D721Med (cell line): ENCODE results near the gene FAM76B.

Experiments used
- DNase-seq: peaks from one replicate; pipeline ENCODE4 v3.0.0; 2011; ENCODE audit warnings: low spot score; ENCODE audit not compliant: insufficient read length
- FAIRE-seq: peaks from 2 replicates; lab custom pipeline; 2011; peaks lifted over from hg19 to GRCh38; lab: Jason Lieb, UNC
- CTCF ChIP-seq: IDR thresholded peaks from 2 replicates; pipeline ENCODE4 v1.5.1; 2012; ENCODE audit warnings: mild to moderate bottlenecking, control low read depth; ENCODE audit not compliant: insufficient read depth; ENCODE audit errors: missing control alignments

FAM76B gene

DNA sequence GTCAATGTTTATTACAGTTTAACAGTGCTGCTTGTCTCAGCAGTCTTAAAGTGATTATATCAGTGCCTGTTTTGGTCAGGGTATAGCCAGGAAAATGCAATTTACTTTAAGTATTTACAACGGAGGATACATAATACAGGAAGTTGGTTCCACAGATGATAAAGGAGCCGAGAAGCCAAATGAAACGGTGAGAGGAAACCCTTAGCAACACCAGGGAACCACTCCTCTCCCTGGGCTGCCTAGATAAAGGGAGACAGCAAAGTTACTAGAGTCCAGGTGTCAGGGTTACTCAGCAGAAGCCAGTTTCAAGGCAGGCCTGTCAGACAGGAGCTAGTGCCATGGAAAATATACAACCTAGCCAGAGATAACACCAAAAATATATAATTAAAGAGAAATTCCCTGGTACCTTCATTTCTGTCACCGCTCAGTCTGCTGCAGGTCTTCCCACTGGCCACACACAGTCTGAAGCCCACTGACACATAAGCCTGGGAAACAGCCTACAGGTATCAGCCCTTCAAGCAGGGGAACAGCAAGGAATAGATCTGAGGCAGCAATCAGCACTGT, 55.5 kb downstream of the FAM76B start:
- TF ChIP-seq CTCF = no peak
- DNase-seq = no peak
- FAIRE-seq = no peak

DNA sequence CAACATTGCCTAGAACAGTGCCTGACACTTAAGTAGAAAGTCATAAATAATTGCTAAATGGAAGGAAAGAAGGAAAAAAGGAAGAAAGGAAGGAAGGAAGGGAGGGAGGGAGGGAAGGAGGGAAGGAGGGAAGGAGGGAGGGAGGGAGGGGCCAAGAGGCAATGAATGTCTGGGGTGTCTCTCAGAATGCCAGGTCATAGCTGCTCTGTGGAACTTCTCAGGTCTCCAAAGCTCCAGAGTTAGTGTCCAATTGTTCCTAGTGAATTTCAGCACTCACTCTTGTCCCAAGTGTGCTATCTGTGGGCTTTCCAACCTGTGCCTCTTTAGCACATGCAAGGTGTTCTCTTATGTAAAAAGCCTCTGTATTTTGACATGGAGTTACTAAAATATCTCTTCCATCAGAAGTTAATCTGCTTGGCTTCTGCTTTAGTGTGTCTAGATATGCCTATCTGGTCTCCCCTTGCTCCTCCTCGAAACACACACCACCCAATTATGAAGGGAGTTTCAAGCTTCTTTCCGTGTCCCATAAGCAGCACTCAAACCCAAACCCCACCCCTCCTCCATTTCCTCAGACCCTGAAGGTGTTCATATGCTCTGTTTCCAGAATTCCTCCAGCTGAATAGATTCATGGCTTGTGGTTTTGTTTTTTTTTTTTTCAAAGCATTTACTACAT, 56.5 kb downstream of the FAM76B start:
- FAIRE-seq = no peak
- DNase-seq = no peak
- TF ChIP-seq CTCF = no peak

DNA sequence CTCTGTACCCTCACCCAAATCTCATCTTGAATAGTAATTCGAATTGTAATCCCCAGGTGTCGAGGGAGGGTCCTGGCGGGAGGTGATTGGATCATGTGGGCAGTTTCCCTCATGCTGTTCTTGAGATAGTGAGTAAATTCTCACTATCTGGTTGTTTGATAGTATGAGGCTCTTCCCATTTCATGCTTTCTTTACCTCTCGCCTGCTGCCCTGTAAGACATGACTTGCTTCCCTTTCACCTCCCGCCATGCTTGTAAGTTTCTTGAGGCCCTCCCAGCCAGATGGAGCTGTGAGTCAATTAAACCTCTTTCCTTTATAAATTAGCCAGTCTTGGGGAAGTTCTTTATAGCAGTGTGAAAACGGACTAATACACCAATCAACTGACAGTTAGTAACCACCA, 60.1 kb downstream of the FAM76B start:
- no peak for TF ChIP-seq CTCF
- FAIRE-seq = no peak
- no peak for DNase-seq

DNA sequence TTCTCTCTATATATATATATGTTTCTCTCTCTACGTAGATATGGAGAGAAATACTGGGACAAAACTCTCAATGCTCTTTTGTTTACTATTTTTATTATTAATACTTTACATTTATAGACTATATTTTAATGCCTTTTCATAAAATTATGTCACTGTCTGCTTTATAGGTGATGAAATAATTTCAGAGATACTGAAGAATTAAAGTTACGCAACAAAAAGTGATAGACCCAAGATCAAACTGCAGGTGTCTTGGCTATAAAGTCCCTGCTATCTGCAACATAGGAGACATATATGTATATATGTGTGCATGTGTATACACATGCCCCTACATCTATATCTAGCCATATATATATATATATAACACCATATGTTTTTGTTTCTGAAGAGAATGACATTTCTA, 60.8 kb downstream of the FAM76B start:
- no peak for FAIRE-seq
- DNase-seq = no peak
- TF ChIP-seq CTCF = no peak

- no peak for TF ChIP-seq CTCF
- no peak for FAIRE-seq
- DNase-seq = no peak
These were observed 61.5 kb downstream of the FAM76B start for GRCh38 chr11:95728094-95728493.

DNA sequence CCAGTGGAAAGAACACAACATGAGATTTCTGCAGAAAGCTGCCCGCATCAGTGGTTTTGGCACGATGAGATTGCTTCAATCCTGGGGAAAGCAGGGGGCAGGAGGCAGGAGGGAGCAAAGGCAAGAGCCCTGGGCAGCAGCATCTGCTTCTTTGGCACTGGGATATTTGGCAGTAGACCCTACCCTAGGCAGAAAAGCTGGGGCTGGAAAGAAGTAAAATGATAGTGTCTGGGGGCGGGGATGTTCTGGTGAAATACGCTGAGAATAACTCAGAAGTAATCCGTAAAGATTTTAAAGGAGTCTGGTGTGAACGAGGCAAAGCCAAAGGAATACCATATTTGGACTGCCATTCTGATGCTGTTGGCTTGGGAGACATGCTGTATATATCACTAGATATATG, 62.0 kb downstream of the FAM76B start:
- no peak for TF ChIP-seq CTCF
- no peak for DNase-seq
- FAIRE-seq = no peak

- TF ChIP-seq CTCF = no peak
- FAIRE-seq (no peak), DNase-seq (no peak)
These were observed 62.5 kb downstream of the FAM76B start for GRCh38 chr11:95727111-95727510.
